Smooth muscle cell (in vitro differentiated cells): ENCODE results near the gene ADAM12. TPM values are rescaled to one million over a fixed set of nuclear protein-coding genes. Genes with fewer than 3 reads are reported as not detected.

Source experiments
- DNase-seq: peaks from one replicate; lab custom pipeline; 2025; ENCODE audit not compliant: unreplicated experiment; lab: John Stamatoyannopoulos, UW
- H2AFZ ChIP-seq: fragments of 200-600 bp; sonication (generic); 2 replicates; pipeline ENCODE4 v1.6.0; 2016; ENCODE audit warnings: antibody characterized with exemption, low read depth, mild to moderate bottlenecking
- H3F3A ChIP-seq: fragments of 200-600 bp; sonication (generic); 2 replicates; pipeline ENCODE4 v1.6.0; 2017; ENCODE audit warnings: antibody characterized with exemption, low read depth
- H3K27ac ChIP-seq: fragments of 200-600 bp; sonication (generic); 2 replicates; pipeline ENCODE4 v1.5.1; 2016; ENCODE audit warnings: low read depth, mild to moderate bottlenecking
- H3K27me3 ChIP-seq: fragments of 200-600 bp; sonication (generic); 2 replicates; pipeline ENCODE4 v1.6.1; 2016; ENCODE audit warnings: low read depth, mild to moderate bottlenecking
- H3K36me3 ChIP-seq: fragments of 200-600 bp; sonication (generic); 2 replicates; pipeline ENCODE4 v1.5.1; 2016; ENCODE audit warnings: low read depth
- H3K4me1 ChIP-seq: fragments of 200-600 bp; sonication (generic); 2 replicates; pipeline ENCODE4 v1.5.1; 2016; ENCODE audit warnings: low read depth
- H3K4me2 ChIP-seq: fragments of 200-600 bp; sonication (generic); 2 replicates; pipeline ENCODE4 v1.6.0; 2016; ENCODE audit warnings: mild to moderate bottlenecking
- H3K4me3 ChIP-seq: fragments of 200-600 bp; sonication (generic); 2 replicates; pipeline ENCODE4 v1.5.1; 2016; ENCODE audit warnings: mild to moderate bottlenecking
- H3K79me2 ChIP-seq: fragments of 200-600 bp; sonication (generic); 2 replicates; pipeline ENCODE4 v1.6.0; 2016; ENCODE audit warnings: low read depth, mild to moderate bottlenecking
- H3K9ac ChIP-seq: fragments of 200-600 bp; sonication (generic); 2 replicates; pipeline ENCODE4 v1.6.0; 2016; ENCODE audit warnings: low read depth
- H3K9me3 ChIP-seq: fragments of 200-600 bp; sonication (generic); replicated peaks from 2 replicates; pipeline ENCODE4 v1.5.1; 2016; ENCODE audit warnings: low read depth
- H4K20me1 ChIP-seq: fragments of 200-600 bp; sonication (generic); 2 replicates; pipeline ENCODE4 v1.6.0; 2016; ENCODE audit warnings: low read depth
- WGBS: methylation state at CpG from one replicate; pipeline ENCODE4 v1.1.7; 2016; ENCODE audit warnings: low lambda C conversion rate; 5-methylcytosine and 5-hydroxymethylcytosine counted together
- polyA plus RNA-seq: library from polyadenylated mRNA; unstranded; fragments of >200 nt; fragmentation: Nextera tagmentation; extraction: Ambion mirVana; gene quantifications from 2 replicates; pipeline ENCODE4 v1.2.1, GENCODE V29; 2016
- total RNA-seq: library from RNA; depleted of rRNA; stranded (reverse); fragments of >200 nt; gene quantifications from 2 replicates; pipeline ENCODE4 v1.2.3, GENCODE V29; 2014
- TF ChIP-seq, protein P1 (sequence below): fragments of 200-600 bp; sonication (generic); IDR thresholded peaks from 2 replicates; pipeline ENCODE4 v1.5.1; 2017; ENCODE audit warnings: borderline replicate concordance, mild to moderate bottlenecking, antibody characterized with exemption; ENCODE audit not compliant: insufficient read depth, poor library complexity, severe bottlenecking

The ADAM12 gene
- total and polyA plus RNA-seq, 2 experiments from 2014 or later, result 40.0 to 54.3 TPM

GRCh38 chr10:126301701-126302475 lies 86.4 kb downstream of the ADAM12 start:
- Histone ChIP-seq H3K36me3 (no peaks in the 10 kb centered on the region), H4K20me1 (no peaks in the 10 kb centered on the region), H3K27ac (no peak overlapping the region), H3K9me3 (no peaks in the 10 kb centered on the region), H3K4me3 (no peak overlapping the region), H3K4me1 (peaks cover 19% of the 10 kb centered on the region), H3K9ac (no peak overlapping the region), H3K4me2 (no peak overlapping the region), H3K27me3 (no peaks in the 10 kb centered on the region), H3K79me2 (peaks cover 54% of the 10 kb centered on the region), H2AFZ (no peak overlapping the region), H3F3A (peaks cover 3% of the 10 kb centered on the region)
- DNase-seq, result no peak
- TF ChIP-seq, protein P1, sequence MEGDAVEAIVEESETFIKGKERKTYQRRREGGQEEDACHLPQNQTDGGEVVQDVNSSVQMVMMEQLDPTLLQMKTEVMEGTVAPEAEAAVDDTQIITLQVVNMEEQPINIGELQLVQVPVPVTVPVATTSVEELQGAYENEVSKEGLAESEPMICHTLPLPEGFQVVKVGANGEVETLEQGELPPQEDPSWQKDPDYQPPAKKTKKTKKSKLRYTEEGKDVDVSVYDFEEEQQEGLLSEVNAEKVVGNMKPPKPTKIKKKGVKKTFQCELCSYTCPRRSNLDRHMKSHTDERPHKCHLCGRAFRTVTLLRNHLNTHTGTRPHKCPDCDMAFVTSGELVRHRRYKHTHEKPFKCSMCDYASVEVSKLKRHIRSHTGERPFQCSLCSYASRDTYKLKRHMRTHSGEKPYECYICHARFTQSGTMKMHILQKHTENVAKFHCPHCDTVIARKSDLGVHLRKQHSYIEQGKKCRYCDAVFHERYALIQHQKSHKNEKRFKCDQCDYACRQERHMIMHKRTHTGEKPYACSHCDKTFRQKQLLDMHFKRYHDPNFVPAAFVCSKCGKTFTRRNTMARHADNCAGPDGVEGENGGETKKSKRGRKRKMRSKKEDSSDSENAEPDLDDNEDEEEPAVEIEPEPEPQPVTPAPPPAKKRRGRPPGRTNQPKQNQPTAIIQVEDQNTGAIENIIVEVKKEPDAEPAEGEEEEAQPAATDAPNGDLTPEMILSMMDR, result no peak
- 60% methylated on average over 9 of the region's 9 CpGs for WGBS

DNA sequence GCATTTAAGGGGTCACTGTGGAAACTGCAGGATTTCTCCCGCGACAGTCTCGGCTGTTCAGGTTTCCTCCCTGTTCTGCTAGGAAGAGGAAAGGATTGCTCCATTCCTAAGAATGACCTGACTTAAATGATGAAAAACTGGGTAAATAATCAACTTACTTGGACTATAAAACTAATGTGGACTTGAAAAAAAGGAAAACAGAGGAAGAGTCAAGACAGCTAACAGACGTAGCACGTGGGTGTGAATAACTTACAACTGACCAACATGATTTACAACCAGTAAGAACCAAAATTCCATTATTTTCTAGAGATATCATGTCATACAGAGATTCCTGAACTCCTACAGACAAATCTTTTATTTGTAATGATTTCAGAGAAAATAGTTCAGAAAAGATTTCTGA lies 93.8 kb downstream of the ADAM12 start:
- H3K9ac ChIP-seq, result no peak overlapping the region
- no peak overlapping the region for H3K4me3 ChIP-seq
- no peak for DNase-seq
- H3F3A ChIP-seq, result no peaks in the 10 kb centered on the region
- no peaks in the 10 kb centered on the region for H3K4me1 ChIP-seq
- no peak overlapping the region for H2AFZ ChIP-seq
- no peak overlapping the region for H3K27ac ChIP-seq
- TF ChIP-seq, protein P1, result no peak
- no peaks in the 10 kb centered on the region for H3K27me3 ChIP-seq
- peak overlapping the region; percentile 62 for H3K4me2 ChIP-seq
- WGBS, result 50% methylated on average over 5 of the region's 5 CpGs
- H3K36me3 ChIP-seq, result peaks cover 6% of the 10 kb centered on the region
- no peaks in the 10 kb centered on the region for H4K20me1 ChIP-seq
- H3K79me2 ChIP-seq, result peaks cover 23% of the 10 kb centered on the region
- H3K9me3 ChIP-seq, result no peaks in the 10 kb centered on the region

GRCh38 chr10:126290232-126290631 lies 98.0 kb downstream of the ADAM12 start:
- H3K79me2 ChIP-seq, result peaks cover 11% of the 10 kb centered on the region
- WGBS, result 97% methylated on average over 6 of the region's 6 CpGs
- no peaks in the 10 kb centered on the region for H4K20me1 ChIP-seq
- H3K27me3 ChIP-seq, result no peaks in the 10 kb centered on the region
- no peak overlapping the region for H3K9ac ChIP-seq
- no peak overlapping the region for H2AFZ ChIP-seq
- TF ChIP-seq, protein P1, result no peak
- no peak for DNase-seq
- H3K4me3 ChIP-seq, result no peak overlapping the region
- no peak overlapping the region for H3K4me2 ChIP-seq
- no peaks in the 10 kb centered on the region for H3K4me1 ChIP-seq
- no peaks in the 10 kb centered on the region for H3K9me3 ChIP-seq
- H3K36me3 ChIP-seq, result peaks cover 6% of the 10 kb centered on the region
- no peak overlapping the region for H3K27ac ChIP-seq
- H3F3A ChIP-seq, result no peaks in the 10 kb centered on the region
